Neural cell (in vitro differentiated cells): ENCODE data around the gene MASP2. TPM values are rescaled to one million over a fixed set of nuclear protein-coding genes. Genes with fewer than 3 reads are reported as not detected.
"Not testable (repeated sequence)": the region's sequence is repeated elsewhere in the genome, so short reads cannot be mapped to it uniquely, and the experiment has no call there.

ENCODE experiments used
- H2AFZ ChIP-seq: fragments of 200-600, 300-800 bp; sonication (generic), shearing (Covaris generic); 2 replicates; pipeline ENCODE4 v1.6.0; 2014; ENCODE audit warnings: low read depth, mild to moderate bottlenecking, antibody characterized with exemption, low read length, moderate library complexity
- H3F3A ChIP-seq: fragments of 200-600 bp; shearing (Covaris generic); 2 replicates; pipeline ENCODE4 v1.6.1; 2016; ENCODE audit warnings: mild to moderate bottlenecking, moderate library complexity, mixed read lengths, antibody characterized with exemption, low read length; ENCODE audit not compliant: insufficient read depth, poor library complexity, severe bottlenecking
- H3K27ac ChIP-seq: fragments of 200-600, 300-800 bp; sonication (generic), shearing (Covaris generic); 2 replicates; pipeline ENCODE4 v1.5.1; 2014; ENCODE audit warnings: mild to moderate bottlenecking, low read length, moderate library complexity
- H3K27me3 ChIP-seq: fragments of 300-800, 200-600 bp; sonication (generic), shearing (Covaris generic); 2 replicates; pipeline ENCODE4 v1.6.0; 2014; ENCODE audit warnings: mild to moderate bottlenecking, low read depth, low read length, moderate library complexity; ENCODE audit not compliant: insufficient read depth
- H3K36me3 ChIP-seq: fragments of 300-800, 200-600 bp; sonication (generic), shearing (Covaris generic); 2 replicates; pipeline ENCODE4 v1.5.1; 2014; ENCODE audit warnings: mild to moderate bottlenecking, antibody characterized with exemption, low read length, moderate library complexity; ENCODE audit not compliant: insufficient read depth
- H3K4me2 ChIP-seq: fragments of 300-800, 200-600 bp; sonication (generic), shearing (Covaris generic); 2 replicates; pipeline ENCODE4 v1.6.0; 2014; ENCODE audit warnings: mild to moderate bottlenecking, low read length
- H3K4me3 ChIP-seq: fragments of 300-800, 200-600 bp; sonication (generic), shearing (Covaris generic); 2 replicates; pipeline ENCODE4 v1.5.1; 2014; ENCODE audit warnings: mild to moderate bottlenecking, low read length, moderate library complexity
- H3K79me2 ChIP-seq: fragments of 200-600 bp; shearing (Covaris generic); replicated peaks from 2 replicates; pipeline ENCODE4 v1.6.0; 2014; ENCODE audit warnings: mild to moderate bottlenecking, low read length, moderate library complexity; ENCODE audit not compliant: insufficient read depth
- H3K9ac ChIP-seq: fragments of 300-800, 200-600 bp; sonication (generic), shearing (Covaris generic); 2 replicates; pipeline ENCODE4 v1.6.1; 2016; ENCODE audit warnings: mild to moderate bottlenecking, low read length, mixed read lengths
- H3K9me2 ChIP-seq: fragments of 200-600 bp; shearing (Covaris generic); 2 replicates; pipeline ENCODE4 v1.6.1; 2016; ENCODE audit warnings: mild to moderate bottlenecking, low read length, mixed read lengths; ENCODE audit not compliant: insufficient read depth
- H3K9me3 ChIP-seq: fragments of 200-600, 300-800 bp; sonication (generic), shearing (Covaris generic); 2 replicates; pipeline ENCODE4 v1.6.1; 2016; ENCODE audit warnings: mild to moderate bottlenecking, mixed run types, low read length, moderate library complexity, mixed read lengths
- H4K20me1 ChIP-seq: fragments of 200-600 bp; shearing (Covaris generic); 2 replicates; pipeline ENCODE4 v1.6.1; 2016; ENCODE audit warnings: mild to moderate bottlenecking, mixed run types; ENCODE audit not compliant: insufficient read depth
- CTCF ChIP-seq: fragments of 450-650 bp; IDR thresholded peaks from 2 replicates; pipeline ENCODE4 v1.5.1; 2014; ENCODE audit warnings: antibody characterized with exemption, mild to moderate bottlenecking, moderate library complexity; ENCODE audit not compliant: poor library complexity, severe bottlenecking
- EP300 ChIP-seq: fragments of 450-650 bp; conservative IDR thresholded peaks from 2 replicates; pipeline ENCODE4 v1.6.1; 2014; ENCODE audit warnings: antibody characterized with exemption, mild to moderate bottlenecking, moderate library complexity; ENCODE audit not compliant: poor library complexity, severe bottlenecking
- EZH2 ChIP-seq: fragments of 200-600, 300-800 bp; shearing (Covaris generic), sonication (generic); IDR thresholded peaks from 2 replicates; pipeline ENCODE4 v1.6.1; 2014; ENCODE audit warnings: antibody characterized with exemption, low read length, borderline replicate concordance, mild to moderate bottlenecking; ENCODE audit not compliant: insufficient read depth, poor library complexity, severe bottlenecking
- MXI1 ChIP-seq: fragments of 450-650 bp; conservative IDR thresholded peaks from 2 replicates; pipeline ENCODE4 v1.6.1; 2014; ENCODE audit warnings: antibody characterized with exemption, mild to moderate bottlenecking; ENCODE audit not compliant: poor library complexity, severe bottlenecking
- POLR2AphosphoS5 ChIP-seq: IDR thresholded peaks from 2 replicates; pipeline ENCODE4 v1.6.1; 2012
- RAD21 ChIP-seq: fragments of 450-650 bp; conservative IDR thresholded peaks from 2 replicates; pipeline ENCODE4 v1.6.1; 2014; ENCODE audit warnings: antibody characterized with exemption, mild to moderate bottlenecking, moderate library complexity
- REST ChIP-seq: IDR thresholded peaks from 2 replicates; pipeline ENCODE4 v1.6.1; 2012; ENCODE audit warnings: borderline replicate concordance
- SMC3 ChIP-seq: fragments of 450-650 bp; conservative IDR thresholded peaks from 2 replicates; pipeline ENCODE4 v1.6.1; 2014; ENCODE audit warnings: antibody characterized with exemption, mild to moderate bottlenecking, moderate library complexity; ENCODE audit not compliant: poor library complexity
- TAF1 ChIP-seq: IDR thresholded peaks from 2 replicates; pipeline ENCODE4 v1.6.1; 2012; ENCODE audit warnings: low read depth
- polyA plus RNA-seq: library from polyadenylated mRNA; depleted of rRNA; stranded (reverse); fragments of >200 nt; gene quantifications from 2 replicates; pipeline ENCODE4 v1.2.3, GENCODE V29; 2014

The MASP2 gene
- polyA plus RNA-seq, 1 donor from 2014 or later = not detected

- Histone ChIP-seq H3K9me3 (no peaks in the 10 kb centered on the region), H3K9me2 (no peaks in the 10 kb centered on the region), H2AFZ (no peak overlapping the region), H3K4me3 (no peak overlapping the region), H3K4me2 (no peak overlapping the region), H3K79me2 (no peaks in the 10 kb centered on the region), H3K27ac (no peak overlapping the region), H3F3A (no peaks in the 10 kb centered on the region), H3K36me3 (no peaks in the 10 kb centered on the region), H4K20me1 (no peaks in the 10 kb centered on the region), H3K27me3 (no peaks in the 10 kb centered on the region), H3K9ac (no peak overlapping the region)
- TF ChIP-seq EZH2 (no peak), RAD21 (no peak), REST (no peak), CTCF (no peak), SMC3 (no peak), POLR2AphosphoS5 (no peak), TAF1 (no peak), EP300 (no peak), MXI1 (no peak)
Measured at GRCh38 chr1:10996100-10996499, 50.9 kb downstream of the MASP2 start.

DNA sequence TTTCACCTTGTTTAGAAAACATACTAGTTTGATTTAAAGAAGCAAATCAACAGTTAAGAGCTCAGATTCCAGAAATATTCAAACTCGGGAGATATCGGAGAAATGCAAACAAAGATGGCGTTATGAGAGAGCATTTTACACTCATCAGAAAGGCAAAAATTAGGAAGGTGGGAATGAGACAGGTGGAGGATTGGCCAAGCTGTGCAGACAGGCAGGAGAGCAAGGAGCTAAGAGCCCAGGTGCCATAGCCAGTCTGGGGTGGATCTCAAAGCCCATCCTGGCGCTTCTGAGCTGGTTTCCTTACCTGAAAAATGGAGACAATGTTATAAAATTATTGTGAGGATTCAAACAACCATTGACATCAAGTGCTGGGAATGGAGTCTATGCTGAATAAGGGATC is 54.2 kb downstream of the MASP2 start:
- no peaks in the 10 kb centered on the region for H3K9me2 ChIP-seq
- TF ChIP-seq EP300 (no peak), SMC3 (no peak), MXI1 (no peak)
- H3K9me3 ChIP-seq = no peaks in the 10 kb centered on the region
- H3K36me3 ChIP-seq = no peaks in the 10 kb centered on the region
- H2AFZ ChIP-seq = no peak overlapping the region
- H3K9ac ChIP-seq = no peak overlapping the region
- no peaks in the 10 kb centered on the region for H3F3A ChIP-seq
- H3K27me3 ChIP-seq = no peaks in the 10 kb centered on the region
- no peaks in the 10 kb centered on the region for H3K79me2 ChIP-seq
- H3K27ac ChIP-seq = no peak overlapping the region
- H3K4me3 ChIP-seq = no peak overlapping the region
- H3K4me2 ChIP-seq = no peak overlapping the region
- H4K20me1 ChIP-seq = no peaks in the 10 kb centered on the region

DNA sequence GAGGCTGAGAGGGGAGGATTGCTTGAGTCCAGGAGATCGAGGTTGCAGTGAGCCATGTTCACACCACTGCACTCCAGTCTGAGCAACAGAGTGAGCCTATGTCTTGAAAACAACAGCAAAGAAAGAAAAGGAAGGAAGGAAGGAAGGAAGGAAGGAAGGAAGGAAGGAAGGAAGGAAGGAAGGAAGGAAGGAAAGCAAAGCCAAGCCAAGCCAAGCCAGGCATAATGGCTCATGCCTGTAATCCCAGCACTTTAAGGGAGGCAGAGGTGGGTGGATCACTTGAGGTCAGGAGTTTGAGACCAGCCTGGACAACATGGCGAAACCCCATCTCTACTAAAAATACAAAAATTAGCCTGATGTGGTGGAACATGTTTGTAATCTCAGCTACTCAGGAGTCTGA is 55.0 kb downstream of the MASP2 start:
- not testable (repeated sequence) for H3K9me3 ChIP-seq, H3K4me2 ChIP-seq, H3K27me3 ChIP-seq, H3K4me3 ChIP-seq, H3K79me2 ChIP-seq, H3K9me2 ChIP-seq, H3K36me3 ChIP-seq, H3K27ac ChIP-seq, H2AFZ ChIP-seq, H4K20me1 ChIP-seq, H3K9ac ChIP-seq, H3F3A ChIP-seq
